H1 (cell line): ENCODE data around the gene SLC43A2. TPM values are rescaled to one million over a fixed set of nuclear protein-coding genes. Genes with fewer than 3 reads are reported as not detected.

Experiments
- CTCF ChIA-PET: fragments of 300-600 bp; sonication (Branson Sonifier 250); formaldehyde crosslinking; loops from one replicate; lab custom pipeline; 2021; ENCODE audit not compliant: partially characterized antibody; lab: Charles Lee
- POLR2A ChIA-PET: fragments of 300-600 bp; sonication (Branson Sonifier 250); formaldehyde crosslinking; loops from one replicate; lab custom pipeline; 2021; ENCODE audit warnings: inconsistent platforms; ENCODE audit not compliant: partially characterized antibody; lab: Charles Lee
- DNase-seq, 2 experiments: peaks; one replicate each; pipeline versions ENCODE4 v3.0.0 to v3.0.0-alpha.2; 2010 to 2022; ENCODE audit warnings: low spot score in 2 of 2, low read depth in 1 of 2, mixed read lengths in 1 of 2
- FAIRE-seq: peaks from 2 replicates; lab custom pipeline; 2011; peaks lifted over from hg19 to GRCh38; lab: Jason Lieb, UNC
- H2AFZ ChIP-seq: 2 replicates; pipeline ENCODE4 v1.8.1; 2012; ENCODE audit warnings: low read length, inconsistent platforms
- H2AK5ac ChIP-seq: 2 replicates; pipeline ENCODE4 v1.6.1; 2013; ENCODE audit warnings: low read depth, low read length
- H2BK120ac ChIP-seq: replicated peaks from 2 replicates; pipeline ENCODE3; 2013; ENCODE audit warnings: low read depth, low read length, inconsistent platforms
- H2BK12ac ChIP-seq: 2 replicates; pipeline ENCODE4 v1.6.1; 2013; ENCODE audit warnings: low read depth, low read length
- H2BK15ac ChIP-seq: 2 replicates; pipeline ENCODE4 v1.6.1; 2013; ENCODE audit warnings: low read length
- H2BK20ac ChIP-seq: 2 replicates; pipeline ENCODE4 v1.6.1; 2013; ENCODE audit warnings: low read length
- H2BK5ac ChIP-seq: 2 replicates; pipeline ENCODE4 v1.6.1; 2013; ENCODE audit warnings: low read depth, low read length
- H3K14ac ChIP-seq: 2 replicates; pipeline ENCODE4 v1.6.1; 2013; ENCODE audit warnings: inconsistent platforms; ENCODE audit not compliant: insufficient read length
- H3K18ac ChIP-seq: 2 replicates; pipeline ENCODE4 v1.6.1; 2013; ENCODE audit warnings: low read length; ENCODE audit errors: extremely low read depth
- H3K23ac ChIP-seq: 2 replicates; pipeline ENCODE4 v1.6.1; 2013; ENCODE audit warnings: inconsistent platforms; ENCODE audit not compliant: insufficient read length
- H3K23me2 ChIP-seq: 2 replicates; pipeline ENCODE4 v1.6.1; 2013; ENCODE audit warnings: low read depth, low read length
- H3K27ac ChIP-seq: 2 replicates; pipeline ENCODE4 v1.6.1; 2011; ENCODE audit warnings: low read depth, low read length, inconsistent platforms
- H3K27me3 ChIP-seq, 4 experiments: replicated peaks in 1 of 4; 1 replicate in 1 of 4; 2 replicates in 3 of 4; pipeline versions ENCODE4 v1.6.1 to v1.8.1; 2011 to 2013; ENCODE audit warnings: low read length in 3 of 4, mild to moderate bottlenecking in 3 of 4, inconsistent platforms in 2 of 4, mixed read lengths in 2 of 4, moderate library complexity in 1 of 4; ENCODE audit not compliant: control insufficient read depth in 3 of 4, insufficient read depth in 3 of 4; ENCODE audit errors: extremely low read depth in 1 of 4
- H3K36me3 ChIP-seq, 4 experiments: 2 replicates each; pipeline versions ENCODE4 v1.6.1 to v1.8.1; 2011 to 2013; ENCODE audit warnings: mild to moderate bottlenecking in 4 of 4, low read length in 3 of 4, moderate library complexity in 2 of 4, control low read depth in 1 of 4, inconsistent platforms in 1 of 4; ENCODE audit not compliant: insufficient read depth in 4 of 4, control insufficient read depth in 2 of 4
- H3K4ac ChIP-seq: replicated peaks from 2 replicates; pipeline ENCODE3; 2013; ENCODE audit warnings: low read length, low read depth, mixed read lengths, inconsistent platforms; ENCODE audit not compliant: insufficient read length
- H3K4me1 ChIP-seq, 4 experiments: replicated peaks in 1 of 4; 1 replicate in 1 of 4; 2 replicates in 3 of 4; pipeline versions ENCODE4 v1.6.1 to v1.8.1; 2011 to 2013; ENCODE audit warnings: low read length in 3 of 4, inconsistent platforms in 2 of 4, mixed read lengths in 1 of 4; ENCODE audit not compliant: insufficient read depth in 4 of 4, control insufficient read depth in 3 of 4
- H3K4me2 ChIP-seq, 2 experiments: 2 replicates each; pipeline versions ENCODE4 v1.6.1 to v1.8.1; 2011 to 2013; ENCODE audit warnings: low read depth in 2 of 2, low read length in 2 of 2, control low read depth in 1 of 2, inconsistent platforms in 1 of 2, mild to moderate bottlenecking in 1 of 2; ENCODE audit not compliant: insufficient read depth in 1 of 2
- H3K4me3 ChIP-seq, 4 experiments: fragments of 200-600, 300-600 bp in 1 of 4; sonication (generic), shearing (Covaris generic), sonication (Bioruptor Twin) in 1 of 4; 2 replicates each; pipeline versions ENCODE4 v1.5.1 to v1.8.1; 2011 to 2016; ENCODE audit warnings: low read length in 4 of 4, low read depth in 3 of 4, control low read depth in 2 of 4, inconsistent platforms in 2 of 4, mild to moderate bottlenecking in 2 of 4, mixed read lengths in 1 of 4, moderate library complexity in 1 of 4; ENCODE audit not compliant: insufficient read depth in 2 of 4; ENCODE audit errors: extremely low read depth in 1 of 4
- H3K56ac ChIP-seq: replicated peaks from 2 replicates; pipeline ENCODE3; 2013; ENCODE audit warnings: low read depth, mild to moderate bottlenecking, mixed read lengths, low read length, inconsistent platforms; ENCODE audit not compliant: insufficient read length
- H3K79me1 ChIP-seq: 2 replicates; pipeline ENCODE4 v1.6.1; 2013; ENCODE audit warnings: low read depth, low read length, control low read depth
- H3K79me2 ChIP-seq, 2 experiments: 2 replicates each; pipeline versions ENCODE4 v1.6.1 to v1.8.1; 2012 to 2013; ENCODE audit warnings: low read length in 2 of 2, mild to moderate bottlenecking in 2 of 2, inconsistent platforms in 1 of 2; ENCODE audit not compliant: insufficient read depth in 2 of 2, control insufficient read depth in 1 of 2
- H3K9ac ChIP-seq, 4 experiments: replicated peaks in 1 of 4; 1 replicate in 1 of 4; 2 replicates in 3 of 4; pipeline versions ENCODE4 v1.6.1 to v1.8.1; 2011 to 2013; ENCODE audit warnings: low read depth in 3 of 4, low read length in 3 of 4, control low read depth in 2 of 4, mild to moderate bottlenecking in 2 of 4, moderate library complexity in 2 of 4, inconsistent platforms in 1 of 4; ENCODE audit errors: extremely low read depth in 1 of 4
- H3K9me3 ChIP-seq, 2 experiments: 2 replicates each; pipeline versions ENCODE4 v1.6.1 to v1.8.1; 2012 to 2013; ENCODE audit warnings: mild to moderate bottlenecking in 2 of 2, moderate library complexity in 2 of 2, control low read depth in 1 of 2, inconsistent platforms in 1 of 2, low read depth in 1 of 2, low read length in 1 of 2, mixed read lengths in 1 of 2; ENCODE audit not compliant: insufficient read depth in 2 of 2
- H4K20me1 ChIP-seq, 2 experiments: replicated peaks in 1 of 2; 2 replicates each; pipeline versions ENCODE3 to v1.8.1; 2011 to 2013; ENCODE audit warnings: inconsistent platforms in 2 of 2, low read length in 2 of 2, mild to moderate bottlenecking in 1 of 2; ENCODE audit not compliant: insufficient read depth in 2 of 2, control insufficient read depth in 1 of 2
- H4K5ac ChIP-seq: 2 replicates; pipeline ENCODE4 v1.6.1; 2013; ENCODE audit warnings: low read length, low read depth, mixed read lengths, inconsistent platforms; ENCODE audit not compliant: insufficient read length
- H4K8ac ChIP-seq: 2 replicates; pipeline ENCODE4 v1.8.0; 2013; ENCODE audit warnings: mild to moderate bottlenecking, moderate library complexity, low read length, inconsistent platforms; ENCODE audit not compliant: insufficient read depth; ENCODE audit errors: extremely low read depth
- H4K91ac ChIP-seq: replicated peaks from 2 replicates; pipeline ENCODE3; 2013; ENCODE audit warnings: low read length, mixed read lengths, inconsistent platforms; ENCODE audit not compliant: insufficient read length
- EZH2 ChIP-seq: fragments of 200-600 bp; sonication (generic); IDR thresholded peaks from 2 replicates; pipeline ENCODE4 v1.7.1; 2012; ENCODE audit warnings: low read depth, mild to moderate bottlenecking, moderate library complexity, low read length, inconsistent platforms; ENCODE audit not compliant: severe bottlenecking
- GABPA ChIP-seq: IDR thresholded peaks from 2 replicates; pipeline ENCODE4 v1.6.1; 2011; ENCODE audit warnings: mild to moderate bottlenecking, low read length, moderate library complexity, borderline replicate concordance; ENCODE audit not compliant: insufficient read depth
- HDAC6 ChIP-seq: IDR thresholded peaks from one replicate; pipeline ENCODE4 v1.7.1; 2012; ENCODE audit warnings: low read depth, mild to moderate bottlenecking, inconsistent platforms, low read length, moderate library complexity
- MAFK ChIP-seq: IDR thresholded peaks from 2 replicates; pipeline ENCODE4 v1.6.1; 2012; ENCODE audit warnings: low read depth, mild to moderate bottlenecking, improper control_type of control experiment, low read length
- NANOG ChIP-seq: IDR thresholded peaks from 2 replicates; pipeline ENCODE4 v1.6.1; 2011; ENCODE audit warnings: low read length, low read depth, mild to moderate bottlenecking, inconsistent platforms; ENCODE audit not compliant: insufficient read depth, poor library complexity, severe bottlenecking
- POLR2AphosphoS5 ChIP-seq: IDR thresholded peaks from 2 replicates; pipeline ENCODE4 v1.6.1; 2011; ENCODE audit warnings: low read depth, low read length
- RAD21 ChIP-seq, 2 experiments: IDR thresholded peaks in 1 of 2; conservative IDR thresholded peaks in 1 of 2; 2 replicates each; pipeline ENCODE4 v1.6.1; 2011; ENCODE audit warnings: low read depth in 2 of 2, low read length in 2 of 2, improper control_type of control experiment in 1 of 2, inconsistent platforms in 1 of 2, mild to moderate bottlenecking in 1 of 2, moderate library complexity in 1 of 2
- RFX5 ChIP-seq: IDR thresholded peaks from 2 replicates; pipeline ENCODE4 v1.6.1; 2011; ENCODE audit warnings: low read depth, low read length, improper control_type of control experiment, borderline replicate concordance
- SIX5 ChIP-seq: IDR thresholded peaks from 2 replicates; pipeline ENCODE4 v1.6.1; 2011; ENCODE audit warnings: mild to moderate bottlenecking, low read depth, low read length
- SP2 ChIP-seq: IDR thresholded peaks from 2 replicates; pipeline ENCODE4 v1.6.1; 2012; ENCODE audit warnings: mild to moderate bottlenecking, low read length, inconsistent platforms
- SUZ12 ChIP-seq: fragments of 200-600 bp; sonication (generic); IDR thresholded peaks from 2 replicates; pipeline ENCODE4 v1.6.1; 2012; ENCODE audit warnings: mild to moderate bottlenecking, inconsistent platforms, low read length, moderate library complexity, mixed read lengths
- WGBS, 2 experiments: shearing (Covaris generic) in 1 of 2; methylation state at CpG; one replicate each; pipeline versions ENCODE4 v1.1.6 to v1.1.7; 2013 to 2015; ENCODE audit warnings: low lambda C conversion rate in 2 of 2, mixed read lengths in 2 of 2, inconsistent platforms in 1 of 2, low coverage in 1 of 2, missing lambda C conversion rate in 1 of 2; ENCODE audit not compliant: insufficient replicate concordance in 2 of 2, insufficient coverage in 1 of 2, insufficient read length in 1 of 2; ENCODE audit errors: extremely low coverage in 1 of 2, missing lambda C conversion rate in 1 of 2; 5-methylcytosine and 5-hydroxymethylcytosine counted together
- polyA plus RNA-seq, 7 experiments: library from polyadenylated mRNA; depleted of rRNA in 3 of 7; stranded (reverse) in 5 of 7; unstranded in 2 of 7; fragments of >200 nt in 5 of 7; fragments of 200-250 nt in 2 of 7; gene quantifications; 1 replicate in 5 of 7; 2 replicates in 1 of 7; 4 replicates in 1 of 7; pipeline versions ENCODE4 v1.2.1 to v1.2.3, GENCODE V29; 2011 to 2013; ENCODE audit warnings: missing spikeins in 2 of 7, mixed read lengths in 2 of 7
- total RNA-seq: library from RNA; stranded (reverse); fragmentation: NEBNext Ultra II Directional; extraction: Animal tissue kit (Norgen Biotek cat#: 25700); gene quantifications from 2 replicates; pipeline ENCODE4 v1.2.1, GENCODE V29; 2021

SLC43A2 gene
- total and polyA plus RNA-seq, 2 of the 8 experiments (the other 6 are each of a cell fraction or from before 2014, with no cell fraction given): 6.6 to 10.5 TPM

- H3K23ac ChIP-seq: no peak overlapping the region
- no peak overlapping the region for H3K27ac ChIP-seq
- no peak overlapping the region for H2AK5ac ChIP-seq
- H4K5ac ChIP-seq: no peak overlapping the region
- no peaks in the 10 kb centered on the region for H3K79me2 ChIP-seq
- no peak overlapping the region for H2BK120ac ChIP-seq
- no peaks in the 10 kb centered on the region for H4K20me1 ChIP-seq
- no peak overlapping the region for H3K18ac ChIP-seq
- H3K9ac ChIP-seq: no peak overlapping the region
- no peaks in the 10 kb centered on the region for H3K27me3 ChIP-seq
- WGBS, 2 experiments: 96% methylated on average over 5 of the region's 5 CpGs; no CpG with 5 or more reads in 1 of the 2 experiments
- H2BK12ac ChIP-seq: no peak overlapping the region
- no peaks in the 10 kb centered on the region for H3K36me3 ChIP-seq
- no peak overlapping the region for H2BK5ac ChIP-seq
- H3K79me1 ChIP-seq: no peaks in the 10 kb centered on the region
- TF ChIP-seq SP2: no peak
- TF ChIP-seq RFX5: no peak
- no peak for TF ChIP-seq HDAC6
- TF ChIP-seq EZH2: no peak
- no peak for TF ChIP-seq NANOG
- no peak for TF ChIP-seq SUZ12
- TF ChIP-seq POLR2AphosphoS5: no peak
- TF ChIP-seq GABPA: no peak
- TF ChIP-seq SIX5: no peak
- no peak for TF ChIP-seq MAFK
- TF ChIP-seq RAD21 (IDR thresholded peaks at IDR 0.05 in 1 of 2, conservative IDR thresholded peaks at IDR 0.05 in 1 of 2; ENCODE audit: low read depth in 2 of 2, low read length in 2 of 2): no peak
- no peak overlapping the region for H3K4me3 ChIP-seq
- H3K4me1 ChIP-seq: peaks cover 0 to 6% (median under 1%) of the 10 kb centered on the region in 4 experiments; a peak in 3 of 7 replicates
- H2AFZ ChIP-seq: no peak overlapping the region
- ChIA-PET POLR2A (no interaction called here), CTCF (no interaction called here)
- no peak overlapping the region for H3K56ac ChIP-seq
- H3K14ac ChIP-seq: no peak overlapping the region
- FAIRE-seq: no peak
- H4K8ac ChIP-seq: no peak overlapping the region
- no peak overlapping the region for H2BK15ac ChIP-seq
- H3K4me2 ChIP-seq: no peak overlapping the region
- H3K4ac ChIP-seq: no peak overlapping the region
- no peak overlapping the region for H4K91ac ChIP-seq
- no peak for DNase-seq
- H3K9me3 ChIP-seq: no peaks in the 10 kb centered on the region
- no peaks in the 10 kb centered on the region for H3K23me2 ChIP-seq
- H2BK20ac ChIP-seq: no peak overlapping the region
These were observed 35.1 kb downstream of the SLC43A2 start for GRCh38 chr17:1593630-1593931.
